ENCODE results near the gene CYB561D1. TPM values are rescaled to one million over a fixed set of nuclear protein-coding genes. Genes with fewer than 3 reads are reported as not detected.
"Not testable (repeated sequence)": the region's sequence is repeated elsewhere in the genome, so short reads cannot be mapped to it uniquely, and the experiment has no call there.

CYB561D1 gene
- total RNA-seq, 2 donors from 2014 or later: 4.8 to 6.5 TPM

DNA sequence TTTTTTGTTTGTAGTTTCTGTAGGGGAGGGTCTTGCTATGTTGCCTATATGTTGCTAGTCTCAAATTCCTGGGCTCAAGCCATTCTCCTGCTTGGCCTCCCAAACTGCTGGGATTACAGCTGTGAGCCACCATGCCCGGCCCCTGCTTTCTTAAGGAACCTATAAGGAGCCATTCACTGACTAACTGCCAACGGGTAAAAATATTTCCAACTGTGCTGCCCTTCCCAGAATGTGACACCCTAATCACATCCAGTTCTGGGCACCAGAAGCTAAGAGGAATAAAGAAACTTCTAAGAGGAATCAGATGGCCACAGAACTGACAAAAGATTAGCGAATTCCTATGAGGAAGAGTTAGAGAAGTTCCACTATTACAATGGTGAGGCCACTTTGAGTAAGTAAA, 21.1 kb upstream of the CYB561D1 start:
- H3K27ac Mint-ChIP-seq: no peak overlapping the region
- H3K36me3 ChIP-seq (ENCODE audit: control insufficient read depth, insufficient read depth, low read length): no peaks in the 10 kb centered on the region

DNA sequence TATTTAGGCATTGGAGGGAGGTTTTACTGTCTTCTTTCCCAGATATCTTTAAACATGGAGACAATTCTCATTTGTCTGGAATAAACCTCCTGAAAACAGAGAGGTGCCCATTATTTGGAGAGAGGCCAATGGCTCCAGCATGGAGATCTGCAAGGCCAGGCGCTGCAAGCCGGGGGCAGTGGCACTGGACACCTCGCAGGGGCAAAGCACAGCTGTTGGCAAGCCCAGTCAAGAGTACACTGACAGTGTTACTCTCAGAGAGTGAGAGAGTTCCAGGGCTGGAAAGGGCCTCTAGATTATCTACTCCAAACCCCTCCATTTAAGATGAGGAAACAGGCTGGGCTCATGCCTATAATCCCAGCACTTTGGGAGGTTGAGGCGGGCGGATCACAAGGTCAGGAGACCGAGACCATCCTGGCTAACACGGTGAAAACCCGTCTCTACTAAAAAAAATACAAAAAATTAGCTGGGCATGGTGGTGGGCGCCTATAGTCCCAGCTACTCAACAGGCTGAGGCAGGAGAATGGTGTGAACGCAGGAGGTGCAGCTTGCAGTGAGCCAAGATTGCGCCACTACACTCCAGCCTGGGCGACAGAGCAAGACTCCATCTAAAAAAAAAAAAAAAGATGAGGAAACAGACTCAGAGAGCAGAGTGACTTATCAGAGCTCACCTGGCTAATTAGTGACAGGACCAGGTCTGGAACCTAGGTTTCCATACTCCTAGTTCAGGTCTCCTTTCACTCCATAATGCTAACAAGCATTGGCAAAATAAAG, 20.4 kb upstream of the CYB561D1 start:
- H3K4me3 Mint-ChIP-seq; H3K36me3 Mint-ChIP-seq (ENCODE audit: low read depth); H3K9ac ChIP-seq (ENCODE audit: extremely low read depth, low read length, poor library complexity, severe bottlenecking); DNase-seq; H3K4me1 Mint-ChIP-seq; H3K9me3 Mint-ChIP-seq; H3K9me3 ChIP-seq (ENCODE audit: control insufficient read depth, low read length); H3K27ac ChIP-seq (ENCODE audit: low read depth, low read length); H3K27ac Mint-ChIP-seq; H3K4me1 ChIP-seq (ENCODE audit: control insufficient read depth, insufficient read depth, low read length); H3K4me3 ChIP-seq (ENCODE audit: low read length); H3K36me3 ChIP-seq (ENCODE audit: control insufficient read depth, insufficient read depth, low read length): not testable (repeated sequence)
- 88 to 91% methylated on average over 12 of the region's 12 CpGs for WGBS, 2 experiments (ENCODE audit: insufficient coverage in 1 of 2, insufficient read length in 1 of 2)
- peaks cover 26% of the 10 kb centered on the region for H3K27me3 ChIP-seq (ENCODE audit: control insufficient read depth, insufficient read depth, low read length, poor library complexity, severe bottlenecking)
- peaks cover 23% of the 10 kb centered on the region for H3K27me3 Mint-ChIP-seq (ENCODE audit: insufficient read depth)

More for the DNA sequence above, 21.1 kb upstream of the CYB561D1 start:
- Mint-ChIP-seq H3K9me3 (no peaks in the 10 kb centered on the region), H3K27me3 (ENCODE audit: insufficient read depth) (peaks cover 30% of the 10 kb centered on the region), H3K4me3 (no peak overlapping the region), H3K36me3 (ENCODE audit: low read depth) (no peaks in the 10 kb centered on the region), H3K4me1 (no peaks in the 10 kb centered on the region)
- Histone ChIP-seq H3K27me3 (ENCODE audit: control insufficient read depth, insufficient read depth, low read length, poor library complexity, severe bottlenecking) (peaks cover 33% of the 10 kb centered on the region), H3K4me3 (ENCODE audit: low read length) (no peak overlapping the region), H3K9me3 (ENCODE audit: control insufficient read depth, low read length) (no peaks in the 10 kb centered on the region), H3K9ac (ENCODE audit: extremely low read depth, low read length, poor library complexity, severe bottlenecking) (no peak overlapping the region), H3K4me1 (ENCODE audit: control insufficient read depth, insufficient read depth, low read length) (no peaks in the 10 kb centered on the region), H3K27ac (ENCODE audit: low read depth, low read length) (no peak overlapping the region)
- no peak for DNase-seq
- WGBS, 2 experiments (ENCODE audit: insufficient coverage in 1 of 2, insufficient read length in 1 of 2): 63 to 70% methylated on average over 3 of the region's 3 CpGs
- TF ChIP-seq CTCF (conservative IDR thresholded peaks at IDR 0.05): no peak

- Mint-ChIP-seq H3K4me1 (no peaks in the 10 kb centered on the region), H3K4me3 (no peak overlapping the region), H3K27me3 (ENCODE audit: insufficient read depth) (peaks cover 20% of the 10 kb centered on the region), H3K36me3 (ENCODE audit: low read depth) (no peaks in the 10 kb centered on the region), H3K9me3 (no peaks in the 10 kb centered on the region), H3K27ac (no peak overlapping the region)
- no peaks in the 10 kb centered on the region for H3K9me3 ChIP-seq (ENCODE audit: control insufficient read depth, low read length)
- no peaks in the 10 kb centered on the region for H3K4me1 ChIP-seq (ENCODE audit: control insufficient read depth, insufficient read depth, low read length)
- no peak overlapping the region for H3K9ac ChIP-seq (ENCODE audit: extremely low read depth, low read length, poor library complexity, severe bottlenecking)
- DNase-seq: no peak
- no peak overlapping the region for H3K4me3 ChIP-seq (ENCODE audit: low read length)
- 80 to 83% methylated on average over 1 of the region's 1 CpG for WGBS, 2 experiments (ENCODE audit: insufficient coverage in 1 of 2, insufficient read length in 1 of 2)
- H3K27ac ChIP-seq (ENCODE audit: low read depth, low read length): no peak overlapping the region
- H3K27me3 ChIP-seq (ENCODE audit: control insufficient read depth, insufficient read depth, low read length, poor library complexity, severe bottlenecking): peaks cover 17% of the 10 kb centered on the region
- no peak for TF ChIP-seq CTCF (conservative IDR thresholded peaks at IDR 0.05)
- no peaks in the 10 kb centered on the region for H3K36me3 ChIP-seq (ENCODE audit: control insufficient read depth, insufficient read depth, low read length)
These were observed 19.2 kb upstream of the CYB561D1 start for GRCh38 chr1:109474697-109475096.
